ENCODE results near the gene PTPRD. TPM values are rescaled to one million over a fixed set of nuclear protein-coding genes. Genes with fewer than 3 reads are reported as not detected.

The PTPRD gene
- total and polyA plus RNA-seq, 9 of the 15 experiments (the other 6 are each of a cell fraction or from before 2014, with no cell fraction given): 0.11 TPM; not detected in 8

- no peak for ATAC-seq
- BruUV-seq (replicated peaks): no TSS peak
Measured at GRCh38 chr9:8437259-8437658, 2175.5 kb downstream of the PTPRD start.

GRCh38 chr9:8436786-8437185 lies 2176.0 kb downstream of the PTPRD start:
- WGBS (ENCODE audit: insufficient coverage, low coverage, missing lambda C conversion rate): 0% methylated on average over 1 of the region's 1 CpG
- Histone ChIP-seq H3K4me3 (no peak overlapping the region), H3K9me1 (ENCODE audit: control insufficient read depth, insufficient read depth, low read length) (no peaks in the 10 kb centered on the region), H3K27ac (ENCODE audit: extremely low read depth, low read depth, low read length) (no peak overlapping the region), H3K9me3 (replicated peaks; ENCODE audit: control insufficient read depth, insufficient read depth, low read depth, low read length) (no peaks in the 10 kb centered on the region), H3K36me3 (ENCODE audit: control insufficient read depth, insufficient read depth, low read length) (no peaks in the 10 kb centered on the region), H3K27me3 (ENCODE audit: control insufficient read depth in 2 of 2, insufficient read depth in 2 of 2, low read length in 2 of 2) (no peaks in the 10 kb centered on the region), H4K20me1 (replicated peaks; ENCODE audit: control insufficient read depth, insufficient read depth, low read length) (no peaks in the 10 kb centered on the region), H3K9ac (ENCODE audit: insufficient read depth in 1 of 2, low read depth in 2 of 2, low read length in 2 of 2) (no peak overlapping the region), H3K4me1 (replicated peaks in 1 of 2; ENCODE audit: control insufficient read depth in 2 of 2, insufficient read depth in 2 of 2, low read length in 2 of 2) (no peaks in the 10 kb centered on the region), H3K79me2 (ENCODE audit: control insufficient read depth, insufficient read depth, low read length) (no peaks in the 10 kb centered on the region), H2AFZ (ENCODE audit: low read depth, low read length) (no peak overlapping the region), H3K4me2 (ENCODE audit: insufficient read depth, low read length) (no peak overlapping the region)
- TF ChIP-seq SNRNP70 (optimal IDR thresholded peaks at IDR 0.05; ENCODE audit: low read depth, low read length): no peak
- no peak for TF ChIP-seq PHB (CRISPR knock-in tag; IDR thresholded peaks at IDR 0.05)
- no peak for TF ChIP-seq NFATC3 (IDR thresholded peaks at IDR 0.05)
- TF ChIP-seq CCNT2 (IDR thresholded peaks at IDR 0.05; ENCODE audit: borderline replicate concordance, extremely low read depth, insufficient read length, low read depth, low read length): no peak
- TF ChIP-seq KDM5B (IDR thresholded peaks at IDR 0.05; ENCODE audit: insufficient replicate concordance, low read depth, low read length): no peak
- TF ChIP-seq E2F5 (CRISPR knock-in tag; IDR thresholded peaks at IDR 0.05): no peak
- no peak for TF ChIP-seq MCM5 (IDR thresholded peaks at IDR 0.05; ENCODE audit: low read depth)
- TF ChIP-seq TCF7 (IDR thresholded peaks at IDR 0.05; ENCODE audit: borderline replicate concordance): no peak
- in situ Hi-C loops (cut with MboI): no loop called here
- ChIA-PET CTCF (ENCODE audit: low intra/inter-chr PET ratio) (no interaction called here), POLR2A (no interaction called here)
- intact Hi-C loops (cut with micrococcal nuclease): no loop called here
- no TSS peak for BruUV-seq (replicated peaks)
- FAIRE-seq: no peak
- no peak for ATAC-seq
- no peak for DNase-seq (ENCODE audit: extremely low read depth in 1 of 4, low spot score in 3 of 4)

More at GRCh38 chr9:8437259-8437658, 2175.5 kb downstream of the PTPRD start:
- no peak overlapping the region for H3K9ac ChIP-seq (ENCODE audit: insufficient read depth in 1 of 2, low read depth in 2 of 2, low read length in 2 of 2)
- TF ChIP-seq BACH1 (tag; IDR thresholded peaks at IDR 0.05): no peak
- TF ChIP-seq PHF20 (IDR thresholded peaks at IDR 0.05; ENCODE audit: partially characterized antibody): no peak
- POLR2A ChIA-PET: no interaction called here
- 0% methylated on average over 4 of the region's 4 CpGs for WGBS (ENCODE audit: insufficient coverage, low coverage, missing lambda C conversion rate)
- H3K9me3 ChIP-seq (replicated peaks; ENCODE audit: control insufficient read depth, insufficient read depth, low read depth, low read length): no peaks in the 10 kb centered on the region
- no peak overlapping the region for H3K4me2 ChIP-seq (ENCODE audit: insufficient read depth, low read length)
- CTCF ChIA-PET (ENCODE audit: low intra/inter-chr PET ratio): no interaction called here
- in situ Hi-C loops (cut with MboI) (no loop called here), intact Hi-C loops (cut with micrococcal nuclease) (no loop called here)
- H3K9me1 ChIP-seq (ENCODE audit: control insufficient read depth, insufficient read depth, low read length): no peaks in the 10 kb centered on the region
- FAIRE-seq (no peak), DNase-seq (ENCODE audit: extremely low read depth in 1 of 4, low spot score in 3 of 4) (no peak)
- no peak overlapping the region for H2AFZ ChIP-seq (ENCODE audit: low read depth, low read length)
- no peak overlapping the region for H3K4me3 ChIP-seq
- H3K4me1 ChIP-seq (replicated peaks in 1 of 2; ENCODE audit: control insufficient read depth in 2 of 2, insufficient read depth in 2 of 2, low read length in 2 of 2): no peaks in the 10 kb centered on the region
- no peaks in the 10 kb centered on the region for H3K79me2 ChIP-seq (ENCODE audit: control insufficient read depth, insufficient read depth, low read length)
- no peaks in the 10 kb centered on the region for H3K27me3 ChIP-seq (ENCODE audit: control insufficient read depth in 2 of 2, insufficient read depth in 2 of 2, low read length in 2 of 2)
- H4K20me1 ChIP-seq (replicated peaks; ENCODE audit: control insufficient read depth, insufficient read depth, low read length): no peaks in the 10 kb centered on the region
- no peak overlapping the region for H3K27ac ChIP-seq (ENCODE audit: extremely low read depth, low read depth, low read length)
- H3K36me3 ChIP-seq (ENCODE audit: control insufficient read depth, insufficient read depth, low read length): no peaks in the 10 kb centered on the region
